ENCODE measurements around the gene FSTL1. TPM values are rescaled to one million over a fixed set of nuclear protein-coding genes. Genes with fewer than 3 reads are reported as not detected.

Gene FSTL1
- polyA plus RNA-seq, 2 of the 4 experiments (the other 2 are of a cell fraction): 57.7 to 118 TPM

DNA sequence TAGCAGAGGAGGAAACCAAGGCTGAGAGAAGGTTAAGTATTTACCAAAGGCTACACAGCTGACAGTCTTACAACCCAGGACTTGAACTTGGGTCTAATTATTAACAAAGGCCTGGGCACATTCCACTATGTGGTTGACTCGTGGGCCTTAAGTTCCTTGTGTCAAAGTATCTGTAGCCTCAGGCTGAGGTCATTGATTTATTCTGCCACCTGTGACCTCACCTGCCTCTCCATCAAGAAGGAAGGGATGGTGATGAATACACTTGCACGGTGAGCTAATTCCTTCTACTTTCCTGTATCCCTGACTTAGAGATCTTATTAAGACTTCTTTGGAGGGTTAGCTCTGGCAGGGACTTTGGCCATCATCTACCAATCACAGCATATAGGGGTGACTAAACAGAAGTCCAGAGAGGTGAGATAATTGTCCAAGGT lies 81.7 kb downstream of the FSTL1 start:
- POLR2A ChIA-PET: no interaction called here

DNA sequence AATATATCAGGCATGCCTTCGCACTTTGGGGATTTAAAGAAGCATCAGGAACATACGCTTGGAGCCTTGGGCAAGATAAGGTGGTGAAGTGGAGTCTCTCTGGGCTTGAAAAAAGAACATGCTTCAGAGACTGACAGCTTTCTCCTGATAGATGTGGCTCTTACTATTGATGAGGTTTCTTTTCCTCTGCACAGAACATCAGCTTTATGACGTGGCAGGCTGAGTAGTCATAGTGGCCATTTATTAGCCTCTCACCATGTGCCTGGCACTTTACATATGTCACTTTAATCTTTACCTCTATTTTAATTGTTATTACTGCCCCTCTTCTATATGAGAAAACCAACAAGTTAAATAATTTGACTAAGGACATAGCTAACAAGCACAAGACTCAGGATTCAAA lies 82.6 kb downstream of the FSTL1 start:
- FAIRE-seq: no peak
- POLR2A ChIA-PET: no interaction called here
- CTCF ChIA-PET: interaction anchor here (0.9 to 2.3 kb wide), 2 partner anchors 125 to 191 kb away, joined by 4 to 5 read pairs; no protein-coding TSS in a partner anchor

More for the DNA sequence above, 81.7 kb downstream of the FSTL1 start:
- ATAC-seq (no peak), DNase-seq (ENCODE audit: low read depth in 1 of 2, low spot score in 1 of 2) (no peak), FAIRE-seq (no peak)
- H3K27ac ChIP-seq: no peak overlapping the region
- no peak overlapping the region for H3K4me2 ChIP-seq
- no peaks in the 10 kb centered on the region for H3K9me3 ChIP-seq
- TF ChIP-seq NPAS2 (CRISPR knock-in tag; IDR thresholded peaks at IDR 0.05; ENCODE audit: borderline replicate concordance) (no peak), KDM5A (IDR thresholded peaks at IDR 0.05) (no peak), PHF8 (IDR thresholded peaks at IDR 0.05; ENCODE audit: borderline replicate concordance, low read depth) (no peak), EHMT2 (IDR thresholded peaks at IDR 0.05; ENCODE audit: low read depth) (no peak), EHF (CRISPR knock-in tag; IDR thresholded peaks at IDR 0.05) (no peak), ZC3H11A (IDR thresholded peaks at IDR 0.05) (no peak), ZSCAN20 (CRISPR knock-in tag; IDR thresholded peaks at IDR 0.05) (no peak), ZNF302 (CRISPR knock-in tag; IDR thresholded peaks at IDR 0.05) (no peak), NFE2L2 (conservative IDR thresholded peaks at IDR 0.05; ENCODE audit: low read length) (no peak), JUN (IDR thresholded peaks at IDR 0.05) (no peak), FOSB (CRISPR knock-in tag; IDR thresholded peaks at IDR 0.05) (no peak), BHLHE40 (IDR thresholded peaks at IDR 0.05; ENCODE audit: low read depth, low read length) (no peak), CBX2 (IDR thresholded peaks at IDR 0.05; ENCODE audit: borderline replicate concordance, low read depth) (no peak), MYC (IDR thresholded peaks at IDR 0.05; ENCODE audit: borderline replicate concordance, low read length) (no peak), E2F6 (IDR thresholded peaks at IDR 0.05; ENCODE audit: borderline replicate concordance, low read depth) (no peak), MAZ (IDR thresholded peaks at IDR 0.05; ENCODE audit: borderline replicate concordance, low read depth, low read length) (no peak)
- TF ChIP-seq, protein P1, sequence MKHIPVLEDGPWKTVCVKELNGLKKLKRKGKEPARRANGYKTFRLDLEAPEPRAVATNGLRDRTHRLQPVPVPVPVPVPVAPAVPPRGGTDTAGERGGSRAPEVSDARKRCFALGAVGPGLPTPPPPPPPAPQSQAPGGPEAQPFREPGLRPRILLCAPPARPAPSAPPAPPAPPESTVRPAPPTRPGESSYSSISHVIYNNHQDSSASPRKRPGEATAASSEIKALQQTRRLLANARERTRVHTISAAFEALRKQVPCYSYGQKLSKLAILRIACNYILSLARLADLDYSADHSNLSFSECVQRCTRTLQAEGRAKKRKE (CRISPR knock-in tag; IDR thresholded peaks at IDR 0.05; ENCODE audit: low read depth): no peak
- TF ChIP-seq, protein P2, sequence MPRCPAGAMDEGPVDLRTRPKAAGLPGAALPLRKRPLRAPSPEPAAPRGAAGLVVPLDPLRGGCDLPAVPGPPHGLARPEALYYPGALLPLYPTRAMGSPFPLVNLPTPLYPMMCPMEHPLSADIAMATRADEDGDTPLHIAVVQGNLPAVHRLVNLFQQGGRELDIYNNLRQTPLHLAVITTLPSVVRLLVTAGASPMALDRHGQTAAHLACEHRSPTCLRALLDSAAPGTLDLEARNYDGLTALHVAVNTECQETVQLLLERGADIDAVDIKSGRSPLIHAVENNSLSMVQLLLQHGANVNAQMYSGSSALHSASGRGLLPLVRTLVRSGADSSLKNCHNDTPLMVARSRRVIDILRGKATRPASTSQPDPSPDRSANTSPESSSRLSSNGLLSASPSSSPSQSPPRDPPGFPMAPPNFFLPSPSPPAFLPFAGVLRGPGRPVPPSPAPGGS (IDR thresholded peaks at IDR 0.05): no peak
- 12% methylated on average over 2 of the region's 2 CpGs for WGBS (ENCODE audit: missing lambda C conversion rate)
- no peaks in the 10 kb centered on the region for H3K4me1 ChIP-seq
- H3K4me3 ChIP-seq: no peak overlapping the region
- CTCF ChIA-PET: interaction anchor here (0.9 to 2.3 kb wide), 2 partner anchors 125 to 190 kb away, joined by 4 to 5 read pairs; no protein-coding TSS in a partner anchor

More for the DNA sequence above, 82.6 kb downstream of the FSTL1 start:
- TF ChIP-seq JUNB (IDR thresholded peaks at IDR 0.05) (no peak), EHF (CRISPR knock-in tag; IDR thresholded peaks at IDR 0.05) (no peak), CHD4 (IDR thresholded peaks at IDR 0.05; ENCODE audit: borderline replicate concordance) (no peak), HMGXB4 (CRISPR knock-in tag; IDR thresholded peaks at IDR 0.05; ENCODE audit: borderline replicate concordance) (no peak), FOSL2 (IDR thresholded peaks at IDR 0.05) (no peak), FOSL2 (CRISPR knock-in tag; IDR thresholded peaks at IDR 0.05) (no peak), MAFK (IDR thresholded peaks at IDR 0.05; ENCODE audit: partially characterized antibody) (no peak), MYC (IDR thresholded peaks at IDR 0.05; ENCODE audit: borderline replicate concordance, low read length) (no peak), USF2 (IDR thresholded peaks at IDR 0.05) (no peak), HOXB13 (CRISPR knock-in tag; IDR thresholded peaks at IDR 0.05; ENCODE audit: low read depth) (no peak), TFCP2L1 (CRISPR knock-in tag; IDR thresholded peaks at IDR 0.05) (no peak), KDM5A (IDR thresholded peaks at IDR 0.05) (no peak), HDAC2 (IDR thresholded peaks at IDR 0.05) (no peak), PHF8 (IDR thresholded peaks at IDR 0.05; ENCODE audit: borderline replicate concordance, low read depth) (no peak)
- TF ChIP-seq, protein P1 (CRISPR knock-in tag; IDR thresholded peaks at IDR 0.05; ENCODE audit: low read depth): no peak
- no peak overlapping the region for H3K27ac ChIP-seq
- H3K9me3 ChIP-seq: no peaks in the 10 kb centered on the region
- no peaks in the 10 kb centered on the region for H3K4me1 ChIP-seq
- H3K4me3 ChIP-seq: no peak overlapping the region
- no peak overlapping the region for H3K4me2 ChIP-seq
- no peak for DNase-seq (ENCODE audit: low read depth in 1 of 2, low spot score in 1 of 2)
- 31% methylated on average over 3 of the region's 3 CpGs for WGBS (ENCODE audit: missing lambda C conversion rate)
- no peak for ATAC-seq
